DMS 273 treated with DMSO at 0.1 percent for 48 hours (cell line): ENCODE data around the gene ZNF764.
"Not testable (repeated sequence)": the region's sequence is repeated elsewhere in the genome, so short reads cannot be mapped to it uniquely, and the experiment has no call there.

Source experiments
- DNase-seq: peaks from one replicate; lab custom pipeline; 2025; lab: John Stamatoyannopoulos, UW

ZNF764 gene

GRCh38 chr16:30548416-30549253 is 9.5 kb downstream of the ZNF764 start:
- no peak for DNase-seq

GRCh38 chr16:30546115-30546514 is 12.1 kb downstream of the ZNF764 start:
- DNase-seq = no peak

- DNase-seq = no peak
Measured at GRCh38 chr16:30543067-30543466, 15.1 kb downstream of the ZNF764 start.

GRCh38 chr16:30541502-30542329 is 16.5 kb downstream of the ZNF764 start:
- DNase-seq = no peak

- DNase-seq = not testable (repeated sequence)
Measured at GRCh38 chr16:30540916-30541464, 17.2 kb downstream of the ZNF764 start.

- DNase-seq = not testable (repeated sequence)
Measured at GRCh38 chr16:30539986-30540526, 18.1 kb downstream of the ZNF764 start.

- no peak for DNase-seq
Measured at GRCh38 chr16:30539000-30539964, 18.9 kb downstream of the ZNF764 start.

GRCh38 chr16:30536391-30537024 is 21.7 kb downstream of the ZNF764 start:
- not testable (repeated sequence) for DNase-seq

- DNase-seq = no peak
Measured at GRCh38 chr16:30535777-30536190, 22.4 kb downstream of the ZNF764 start.

GRCh38 chr16:30535106-30535776 is 22.9 kb downstream of the ZNF764 start:
- DNase-seq = no peak

- peak; percentile 50 for DNase-seq
Measured at GRCh38 chr16:30534368-30535105, 23.6 kb downstream of the ZNF764 start, which contains the start of gene ZNF747. Gene ZNF747, minus strand, starts transcription at chr16:30534858. Its CDS starts 179 bp downstream, at chr16:30534679.

- DNase-seq = no peak
Measured at GRCh38 chr16:30533748-30534367, 24.3 kb downstream of the ZNF764 start.

- DNase-seq = no peak
Measured at GRCh38 chr16:30533146-30533522, 25.0 kb downstream of the ZNF764 start.

GRCh38 chr16:30532285-30533145 is 25.7 kb downstream of the ZNF764 start:
- no peak for DNase-seq

- DNase-seq = no peak
Measured at GRCh38 chr16:30530163-30531037, 27.8 kb downstream of the ZNF764 start.

- DNase-seq = no peak
Measured at GRCh38 chr16:30528799-30529457, 29.2 kb downstream of the ZNF764 start.
